ENCODE results near the gene CCDC186.
A peak's percentile ranks its signal among the peaks of the same experiment; 100 is the strongest.
"Not testable (repeated sequence)": the region's sequence is repeated elsewhere in the genome, so short reads cannot be mapped to it uniquely, and the experiment has no call there.

The CCDC186 gene

DNA sequence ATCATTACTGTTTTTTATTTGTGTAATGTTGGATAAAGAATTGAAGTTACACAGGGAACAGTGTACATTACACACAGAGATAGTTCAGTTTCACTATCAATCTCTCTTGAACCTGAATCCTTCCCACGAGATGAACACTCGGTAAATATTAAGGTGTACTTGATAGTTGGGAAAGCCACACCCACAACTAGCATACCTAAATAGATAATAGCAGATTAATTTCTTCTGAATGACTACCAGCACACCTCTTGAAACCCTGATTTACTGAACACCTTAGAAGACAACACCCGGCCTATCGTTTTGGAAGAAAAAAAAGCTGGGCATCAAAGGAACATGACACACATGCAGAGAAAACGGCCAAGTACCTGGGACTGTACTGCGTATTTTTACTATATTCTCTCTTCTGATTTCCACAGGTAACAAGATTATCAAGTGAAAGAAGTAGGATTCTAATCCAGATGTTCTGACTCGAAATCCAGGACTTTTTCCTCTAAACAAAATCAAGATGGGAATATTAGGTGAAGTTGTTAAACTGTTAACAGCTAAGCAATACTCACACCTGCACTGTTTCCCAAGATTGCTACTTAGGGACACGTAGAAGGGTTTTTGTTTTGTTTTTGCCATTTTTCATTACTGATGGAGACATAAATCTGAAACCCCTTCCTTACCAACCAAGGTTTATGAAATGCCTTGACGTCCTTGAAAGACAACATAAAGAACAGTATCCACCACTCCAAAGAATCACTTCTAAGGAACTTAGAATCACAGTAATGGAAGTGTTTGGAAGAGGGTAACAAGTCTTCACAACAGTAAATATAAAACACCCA, 1.0 kb downstream of the CCDC186 start:
- no peak for DNase-seq

DNA sequence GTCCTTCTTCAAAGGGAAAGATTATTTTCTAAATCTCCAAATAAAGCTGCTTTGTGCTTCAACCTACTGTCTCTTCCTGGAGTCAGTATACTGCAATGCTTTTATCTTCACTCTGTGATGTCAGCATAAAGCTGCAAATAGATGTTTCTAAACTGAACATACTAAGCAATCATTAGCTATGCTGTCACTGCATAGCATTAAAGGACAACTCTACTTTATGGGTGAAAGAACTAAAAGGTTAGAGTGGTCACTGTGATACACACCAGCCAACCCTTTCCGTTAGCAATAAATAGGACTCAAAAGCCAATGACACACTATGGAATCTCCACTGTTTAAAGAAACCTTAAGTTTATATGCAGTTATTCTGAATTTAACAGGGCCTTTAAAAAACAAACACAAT, 1.8 kb downstream of the CCDC186 start:
- DNase-seq = peak; percentile 25

DNA sequence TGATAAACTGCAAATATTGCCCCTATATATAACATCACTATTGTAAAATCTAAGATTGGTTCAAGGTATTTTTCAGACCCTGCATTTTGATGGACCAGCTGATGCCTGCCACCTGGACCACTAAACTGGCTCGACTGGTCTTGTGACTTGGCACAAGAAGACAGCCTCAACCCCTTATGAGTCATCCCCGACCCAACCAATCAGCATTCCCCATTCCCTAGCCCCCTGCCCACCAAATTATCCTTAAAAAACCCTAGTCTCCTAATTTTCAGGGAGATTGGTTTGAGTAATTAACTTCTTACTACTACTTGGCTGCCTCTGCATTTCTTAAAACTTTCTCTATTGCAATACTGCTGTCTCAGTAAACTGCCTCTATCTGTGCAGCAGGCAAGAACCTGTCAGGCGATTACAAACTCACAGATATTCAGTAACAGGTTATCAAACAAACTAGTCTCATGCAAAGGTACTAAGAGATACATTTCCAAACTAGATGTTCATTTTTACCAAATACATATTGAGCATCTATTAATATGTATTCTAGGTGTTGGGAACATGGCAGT, 5.5 kb downstream of the CCDC186 start:
- DNase-seq = no peak

DNA sequence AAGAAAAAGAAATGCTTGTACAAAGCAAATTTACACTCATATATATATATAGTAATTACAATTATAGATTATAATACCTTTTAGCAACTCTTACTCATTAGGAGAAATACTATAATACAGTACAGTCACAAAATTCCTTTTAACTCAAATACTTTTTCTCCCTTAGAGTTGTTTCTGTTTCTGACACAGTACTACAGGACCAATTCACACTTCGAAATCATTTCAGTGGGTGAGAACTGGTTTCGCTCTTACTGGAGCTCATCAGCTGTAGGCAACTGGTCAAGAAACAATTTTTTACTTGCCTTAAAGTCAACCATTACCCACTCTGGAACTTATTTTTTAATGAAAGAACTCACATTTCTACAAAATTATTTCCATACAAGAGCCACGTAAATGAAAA, 6.0 kb downstream of the CCDC186 start:
- no peak for DNase-seq

DNA sequence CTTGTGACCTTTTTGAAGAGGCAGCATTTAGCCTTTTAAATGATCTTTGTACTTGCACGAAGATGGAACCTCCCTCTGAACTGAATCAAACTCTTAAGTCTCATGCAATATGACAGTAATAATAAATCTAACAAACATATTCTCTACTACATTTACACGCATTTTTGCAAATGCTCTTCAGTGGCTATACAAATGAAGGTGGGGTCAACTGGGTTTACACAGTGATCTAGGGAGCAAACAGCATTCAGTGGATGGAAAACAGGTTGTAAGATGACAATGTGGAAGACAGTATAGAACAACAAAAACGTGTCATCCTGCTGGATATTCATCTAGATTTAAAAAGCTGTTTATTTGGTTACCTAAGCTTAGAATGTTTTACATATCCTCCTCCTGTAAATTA, 7.5 kb downstream of the CCDC186 start:
- DNase-seq = no peak

DNA sequence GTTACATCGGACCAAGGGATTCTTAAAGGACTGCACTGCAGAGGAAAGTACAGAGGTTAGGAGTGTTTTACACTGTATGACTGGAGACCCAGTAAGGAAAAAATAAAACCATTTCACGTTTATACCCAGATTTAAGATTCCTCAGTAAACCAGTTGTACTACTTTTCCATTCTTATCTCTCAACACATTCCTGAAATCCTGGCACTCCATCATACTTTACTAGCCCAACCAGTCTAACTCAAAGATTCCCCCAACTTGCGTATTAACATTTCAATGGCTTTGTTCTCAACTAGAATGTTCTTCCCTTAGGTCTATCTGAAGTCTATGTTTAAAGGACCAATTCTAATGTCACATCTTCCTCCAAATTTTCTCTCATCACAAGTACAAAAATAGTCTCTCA, 8.0 kb downstream of the CCDC186 start:
- DNase-seq = no peak

DNA sequence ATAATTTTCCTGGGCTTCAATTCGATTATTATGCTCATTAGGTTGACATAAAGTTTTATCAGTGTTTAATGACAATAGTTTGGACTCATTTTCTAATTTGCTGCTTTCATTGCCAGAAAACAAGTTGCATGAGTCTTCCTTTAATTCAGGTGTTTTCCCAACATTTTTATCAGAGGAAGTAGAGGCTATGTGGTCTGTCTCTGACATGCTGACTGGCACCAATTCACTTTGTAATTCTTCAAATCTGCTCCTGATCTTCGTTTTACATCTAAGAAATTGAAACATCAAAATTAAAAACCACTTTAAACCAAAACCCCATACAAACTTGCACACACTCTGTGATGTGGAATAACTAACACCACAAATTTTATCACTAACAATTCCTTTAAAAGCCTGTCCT, 10.9 kb downstream of the CCDC186 start:
- DNase-seq = no peak

DNA sequence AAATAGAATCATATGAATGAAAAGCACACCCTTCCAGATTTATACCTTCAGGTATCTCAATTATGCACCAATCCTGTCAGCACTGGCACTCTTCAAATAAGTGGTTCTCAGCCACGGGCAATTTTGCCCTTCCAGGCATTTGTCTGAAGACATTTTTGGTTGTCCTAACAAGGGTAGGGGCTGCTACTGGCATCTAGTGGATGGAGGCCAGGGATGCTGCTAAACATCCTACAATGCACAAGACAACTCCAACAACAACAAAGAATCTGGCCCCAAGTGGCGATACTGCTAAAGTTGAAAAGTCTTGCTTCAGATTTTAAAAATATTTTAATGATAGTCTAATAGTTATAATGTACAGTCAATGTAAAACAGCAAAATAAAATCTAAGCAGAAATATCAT, 16.1 kb downstream of the CCDC186 start:
- no peak for DNase-seq

DNA sequence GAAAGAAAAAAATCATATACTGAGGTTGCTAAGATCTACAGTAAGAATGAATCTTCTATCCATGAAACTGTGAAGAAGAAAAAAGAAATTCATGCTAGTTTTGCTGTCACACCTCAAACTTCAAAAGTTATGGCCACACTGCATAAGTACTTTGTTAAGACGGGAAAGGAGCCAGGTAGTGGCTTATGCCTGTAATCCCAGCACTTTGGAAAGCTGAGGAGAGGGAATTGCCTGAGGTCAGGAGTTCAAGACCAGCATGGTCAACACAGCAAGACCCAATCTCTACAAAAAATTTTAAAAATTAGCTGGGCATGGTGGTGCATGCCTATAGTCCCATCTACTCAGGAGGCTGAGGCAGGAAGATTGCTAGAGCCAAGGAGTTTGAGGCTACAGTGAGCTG, 22.1 kb downstream of the CCDC186 start:
- no peak for DNase-seq

DNA sequence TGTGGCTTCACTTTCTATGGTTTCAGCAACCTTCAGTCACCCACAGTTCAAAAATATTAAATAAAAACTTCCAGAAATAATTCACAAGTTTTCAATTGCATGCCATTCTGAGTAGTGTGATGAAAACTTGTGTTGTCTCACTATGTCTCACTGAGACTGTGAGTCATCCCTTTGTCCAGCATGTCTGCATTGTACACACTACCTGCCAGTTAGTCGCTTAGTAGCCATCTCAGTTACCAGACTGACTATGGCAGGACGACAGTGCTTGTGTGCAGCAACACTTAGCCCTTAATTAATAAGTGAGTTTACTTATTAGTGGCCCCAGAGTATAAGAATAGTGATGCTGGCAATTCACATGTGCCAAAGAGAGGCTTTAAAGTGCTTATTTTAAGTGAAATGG, 22.5 kb downstream of the CCDC186 start:
- no peak for DNase-seq

DNA sequence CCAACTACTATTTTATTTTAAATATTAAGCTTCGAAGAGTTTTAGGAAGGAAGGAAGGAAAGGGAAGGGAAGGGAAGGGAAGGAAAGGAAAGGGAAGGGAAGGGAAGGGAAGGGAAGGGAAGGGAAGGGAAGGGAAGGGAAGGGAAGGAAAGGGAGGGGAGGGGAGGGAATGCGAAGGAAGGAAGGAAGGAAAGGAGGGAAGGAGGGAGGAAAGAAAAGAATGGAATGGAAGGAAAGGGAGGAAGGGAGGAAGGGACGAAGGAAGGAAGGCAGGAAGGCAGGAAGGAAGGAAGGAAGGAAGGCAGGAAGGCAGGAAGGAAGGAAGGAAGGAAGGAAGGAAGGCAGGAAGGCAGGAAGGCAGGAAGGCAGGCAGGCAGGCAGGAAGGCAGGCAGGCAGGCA, 24.5 kb downstream of the CCDC186 start:
- not testable (repeated sequence) for DNase-seq

DNA sequence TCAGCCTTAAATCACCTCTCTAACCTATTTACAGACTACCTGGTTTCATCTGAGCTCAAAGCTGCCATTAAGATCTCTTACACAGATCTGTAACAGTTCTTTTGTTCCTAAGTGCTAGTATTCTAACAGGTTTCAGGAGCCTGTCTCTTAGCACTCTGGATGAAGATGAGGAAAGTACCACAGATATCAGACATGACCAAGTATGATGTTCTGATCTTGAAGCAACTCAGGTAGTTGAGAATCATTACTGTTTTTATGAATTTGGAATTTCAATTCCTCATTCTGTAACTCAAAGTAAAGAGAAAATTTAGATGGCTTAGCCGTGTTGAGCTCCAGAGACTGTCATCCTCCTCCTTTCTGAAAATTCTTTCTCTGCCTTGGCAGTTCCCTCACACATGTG, 30.8 kb downstream of the CCDC186 start:
- DNase-seq = no peak

DNA sequence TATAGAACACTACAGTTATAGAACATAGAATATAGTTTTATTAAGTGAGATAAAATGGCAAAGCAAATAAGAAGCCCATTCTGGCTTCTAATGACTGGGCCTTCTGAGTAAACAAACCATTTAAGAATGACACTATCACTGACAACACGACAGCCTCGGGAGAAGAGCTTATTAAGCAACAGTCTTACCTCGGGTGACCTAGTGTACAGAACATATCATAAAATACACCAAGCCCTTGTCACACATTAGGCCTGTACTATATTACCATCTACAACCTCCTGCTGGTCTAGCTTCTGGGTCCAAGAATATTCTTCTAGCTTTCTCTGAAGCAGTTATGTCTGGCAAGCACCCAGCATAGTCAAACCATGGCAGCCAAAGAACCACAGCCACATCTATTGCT, 32.0 kb downstream of the CCDC186 start:
- no peak for DNase-seq

DNA sequence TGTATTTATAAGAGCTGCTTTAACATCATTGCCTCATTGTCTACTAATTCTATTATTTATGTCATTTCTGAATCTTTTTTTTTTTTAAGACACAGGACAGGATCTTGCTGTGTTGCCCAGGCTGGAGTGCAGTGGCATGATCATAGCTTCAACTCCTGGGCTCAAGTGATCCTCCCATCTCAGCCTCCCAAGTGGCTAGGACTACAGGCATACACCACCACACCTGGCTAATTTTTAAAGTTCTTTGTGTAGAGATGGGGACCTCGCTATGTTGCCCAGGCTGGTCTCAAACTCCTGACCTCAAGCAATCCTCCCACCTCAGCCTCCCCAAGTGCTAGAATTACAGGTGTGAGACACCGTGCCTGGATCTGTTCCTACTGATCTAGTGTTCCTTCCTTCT, 33.2 kb downstream of the CCDC186 start:
- DNase-seq = not testable (repeated sequence)

DNA sequence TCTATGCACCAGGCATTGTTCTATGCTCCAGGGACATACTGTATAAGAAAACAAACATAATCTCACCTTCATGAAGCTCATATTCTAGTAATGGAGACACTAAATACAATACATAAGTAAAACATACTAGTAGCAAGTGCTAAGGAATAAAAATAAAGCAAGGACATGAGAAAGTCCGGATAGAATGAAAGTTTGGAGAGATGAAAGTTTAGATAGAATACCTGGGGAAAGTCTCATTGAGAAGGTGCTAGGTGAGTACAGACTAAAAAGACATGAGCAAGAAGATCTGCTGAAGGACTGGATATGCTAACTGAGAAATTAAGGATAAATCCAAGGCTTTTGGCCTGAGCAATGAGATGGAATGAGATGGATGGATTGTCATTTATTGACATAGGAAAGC, 34.0 kb downstream of the CCDC186 start:
- no peak for DNase-seq

DNA sequence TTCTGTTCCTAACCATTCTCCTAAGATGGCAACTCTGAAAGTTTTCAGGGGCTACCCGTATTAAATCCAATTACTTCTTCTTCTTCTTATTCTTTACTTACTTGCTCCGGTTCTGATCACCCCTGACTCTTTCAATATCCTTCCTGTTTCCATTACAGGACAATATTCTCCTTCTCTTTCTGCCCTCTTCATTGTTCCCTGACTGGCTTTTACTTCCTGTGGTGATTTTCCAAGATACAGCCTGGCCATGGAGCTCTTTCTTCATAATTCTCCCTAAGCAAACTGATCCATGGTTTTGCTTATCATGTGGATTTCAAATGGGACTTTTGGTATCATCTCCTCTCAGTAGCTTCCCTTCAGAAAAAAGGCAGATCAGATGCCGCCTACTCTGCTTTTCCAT, 35.4 kb downstream of the CCDC186 start:
- DNase-seq = no peak

DNA sequence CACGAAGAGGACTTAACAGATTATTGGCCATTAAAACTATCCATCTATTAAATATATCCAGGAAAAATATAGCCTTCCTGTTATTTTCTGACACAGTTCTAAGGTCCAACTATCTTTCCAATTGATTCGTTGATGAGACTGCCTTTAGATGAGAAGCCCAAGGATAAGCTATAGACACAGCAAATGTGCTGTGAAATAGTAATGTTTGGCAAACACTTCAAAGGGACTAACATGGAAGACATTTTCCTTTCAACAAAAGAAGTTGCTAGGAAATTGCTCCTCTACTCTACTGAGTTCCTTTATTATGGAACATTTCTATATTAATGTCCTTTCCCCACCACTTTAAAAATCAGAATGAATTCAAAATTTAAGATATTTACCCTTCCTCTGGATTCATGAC, 38.5 kb downstream of the CCDC186 start:
- no peak for DNase-seq

DNA sequence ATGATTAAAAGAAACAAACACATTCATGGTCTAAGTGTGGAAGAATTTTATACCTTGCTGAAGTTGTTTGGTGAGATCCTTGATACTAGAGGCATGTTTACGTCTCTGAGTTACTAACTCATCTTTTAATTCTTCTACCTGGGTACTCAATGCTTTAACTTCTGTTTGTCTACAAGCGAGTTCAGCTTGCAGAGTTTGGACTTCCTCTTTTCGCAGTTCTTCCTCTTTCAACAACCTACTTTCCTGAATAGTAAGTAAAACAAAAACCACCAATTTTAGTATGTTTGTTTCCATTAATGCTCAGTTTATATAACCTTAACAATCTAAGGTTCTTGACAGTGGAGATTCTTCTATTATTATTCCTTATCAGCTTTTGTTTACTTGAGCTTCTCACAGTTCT, 42.9 kb downstream of the CCDC186 start:
- no peak for DNase-seq

DNA sequence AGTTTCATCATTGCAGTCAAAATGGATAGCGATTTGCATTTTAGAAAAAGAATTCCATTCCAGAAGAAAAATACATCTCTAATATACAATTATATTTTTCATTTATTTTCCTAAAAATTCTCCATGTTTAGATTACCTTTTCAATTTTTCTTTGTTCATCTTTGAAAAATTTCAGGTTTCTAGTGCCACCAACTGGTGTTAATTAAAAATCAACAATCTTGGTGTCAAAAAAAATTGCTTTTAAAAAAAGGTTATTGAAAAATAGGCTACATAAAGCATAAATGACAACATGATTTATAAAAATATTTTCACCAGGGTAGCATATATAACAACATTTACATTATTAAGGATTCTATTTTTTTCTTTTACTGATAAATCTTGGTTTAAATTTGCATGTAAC, 53.0 kb downstream of the CCDC186 start:
- DNase-seq = no peak

DNA sequence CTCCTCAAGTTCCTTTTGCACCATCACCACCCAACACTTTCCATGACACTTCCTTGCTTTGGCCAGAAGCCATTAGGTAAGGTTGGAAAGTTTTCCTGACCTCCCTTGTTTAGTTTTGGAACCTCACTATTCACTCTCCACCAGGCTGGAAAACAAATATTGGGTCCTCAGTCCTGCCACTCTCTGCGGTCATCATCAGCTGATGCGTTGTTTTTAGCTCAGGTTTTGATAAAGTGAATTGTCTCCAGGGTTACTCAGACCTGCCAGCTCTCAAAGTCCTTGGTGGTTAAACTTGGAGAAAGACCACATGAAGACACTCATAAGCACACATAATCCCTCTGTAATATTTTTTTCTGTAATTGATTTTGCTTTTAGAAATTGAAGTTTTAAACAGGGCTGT, 55.5 kb downstream of the CCDC186 start:
- DNase-seq = no peak

DNA sequence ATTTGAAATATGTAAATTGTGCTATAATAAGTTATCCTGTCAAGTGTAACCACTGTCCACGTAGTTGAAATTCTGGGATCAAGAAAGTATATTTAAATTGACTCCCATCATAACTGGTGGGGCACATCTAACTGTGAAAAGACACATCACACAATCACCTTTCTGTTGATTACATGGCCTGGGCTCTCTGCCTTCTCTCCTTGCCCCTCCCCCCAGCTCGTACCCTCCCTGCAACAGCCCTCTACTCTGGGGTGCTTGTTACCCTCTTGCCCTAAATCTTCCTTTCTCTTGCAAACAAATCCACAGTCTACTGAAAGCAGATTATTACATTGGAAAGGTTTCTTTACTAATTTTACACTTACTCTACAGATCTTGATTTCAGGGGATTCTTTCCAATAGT, 56.3 kb downstream of the CCDC186 start:
- no peak for DNase-seq

DNA sequence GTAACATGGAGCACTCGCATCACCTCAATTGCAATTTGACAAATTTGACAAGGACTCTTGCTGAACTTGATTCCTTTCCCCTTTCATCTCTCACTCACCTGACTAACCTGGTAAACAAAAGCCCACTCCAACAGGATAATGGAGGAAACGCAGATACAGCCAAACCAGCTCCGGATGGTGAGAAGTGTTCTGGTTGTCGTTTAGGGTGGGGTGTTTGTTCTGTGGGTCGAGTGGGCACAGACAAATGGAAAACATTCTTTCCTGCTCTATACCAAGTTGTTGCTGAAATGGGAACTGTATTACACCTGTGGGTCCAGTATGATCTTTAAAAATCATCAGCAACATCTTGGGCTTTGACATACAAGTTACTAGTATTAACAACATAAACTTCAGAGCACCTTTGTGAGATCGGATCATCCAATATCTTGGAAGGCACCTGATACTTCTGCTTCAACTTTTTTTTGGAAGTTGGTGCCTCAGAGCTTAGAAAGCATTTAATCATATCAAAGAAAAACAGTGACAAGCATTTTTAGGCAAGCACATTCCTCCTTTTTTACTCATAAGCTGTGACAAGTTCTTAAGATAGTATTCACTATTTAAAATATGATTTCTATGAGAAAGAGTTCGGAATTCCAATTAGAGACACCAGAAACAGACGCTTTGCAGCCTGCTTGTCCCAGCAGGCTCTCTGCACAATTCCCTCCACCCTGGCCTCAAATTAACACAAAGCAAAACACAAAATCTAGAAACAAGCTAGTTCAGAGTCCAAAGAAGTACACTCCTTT, 58.1 kb downstream of the CCDC186 start:
- no peak for DNase-seq

DNA sequence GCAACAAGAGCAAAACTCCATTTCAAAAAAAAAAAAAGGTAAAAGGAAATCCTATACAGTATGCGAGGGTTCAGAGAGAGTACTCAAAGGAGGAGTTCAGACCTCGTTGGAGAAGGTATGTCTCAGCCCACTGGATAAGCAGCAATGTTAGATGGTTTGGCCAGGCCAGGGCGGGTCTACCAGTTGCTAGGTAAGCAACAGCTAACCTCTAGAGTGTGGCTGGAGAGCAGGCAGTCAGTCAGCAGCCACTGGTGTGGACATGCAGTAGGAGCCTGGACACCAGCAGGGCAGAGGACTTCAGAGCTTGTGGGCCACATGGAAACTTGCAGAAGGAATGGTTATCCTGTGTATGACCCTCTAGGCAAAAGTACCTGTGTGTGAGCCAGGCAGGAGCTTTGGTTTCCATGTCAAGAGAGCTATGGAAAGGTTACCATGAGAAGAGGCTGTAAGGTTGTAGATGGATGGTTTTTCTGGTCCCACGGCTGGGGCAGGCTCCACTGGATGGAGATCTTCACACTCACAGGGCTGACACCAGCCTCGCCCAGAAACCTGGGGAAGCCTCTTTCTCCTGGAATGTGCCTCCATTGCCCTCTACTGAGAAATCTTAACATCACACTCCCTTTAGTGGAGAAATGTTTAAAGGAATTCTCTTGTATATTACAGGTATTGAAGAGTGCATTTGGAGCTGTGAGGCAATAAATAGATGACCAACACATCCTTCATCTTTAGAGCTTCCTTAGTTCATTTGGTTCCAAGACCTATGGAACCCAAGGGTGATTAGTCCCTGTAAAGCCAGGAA, 63.6 kb downstream of the CCDC186 start:
- no peak for DNase-seq

Measured in eye (tissue), 1 donor.